Liver (tissue), 9 donors: Measurements from ENCODE around the gene GOLGA7B. TPM values are rescaled to one million over a fixed set of nuclear protein-coding genes. Genes with fewer than 3 reads are reported as not detected.

ENCODE experiments used
- DNase-seq: peaks from one replicate; pipeline ENCODE4 v3.0.0-alpha.2; 2017; ENCODE audit warnings: low spot score
- H3K27ac ChIP-seq, 2 donors: one replicate each; pipeline ENCODE4 v1.7.0; 2013; ENCODE audit warnings: inconsistent platforms in 2 of 2, low read length in 2 of 2, control low read depth in 1 of 2, low read depth in 1 of 2, mild to moderate bottlenecking in 1 of 2
- H3K27me3 ChIP-seq, 4 donors: one replicate each; pipeline versions ENCODE4 v1.6.1 to v1.7.0; 2013; ENCODE audit warnings: low read length in 3 of 4, inconsistent platforms in 1 of 4, mild to moderate bottlenecking in 1 of 4, moderate library complexity in 1 of 4; ENCODE audit not compliant: control insufficient read depth in 4 of 4, insufficient read depth in 4 of 4
- H3K36me3 ChIP-seq, 4 donors: one replicate each; pipeline versions ENCODE4 v1.6.1 to v1.7.0; 2013; ENCODE audit warnings: low read length in 3 of 4, mild to moderate bottlenecking in 3 of 4, low read depth in 1 of 4, moderate library complexity in 1 of 4; ENCODE audit not compliant: control insufficient read depth in 4 of 4, insufficient read depth in 3 of 4
- H3K4me1 ChIP-seq, 4 donors: one replicate each; pipeline versions ENCODE4 v1.6.1 to v1.7.0; 2013; ENCODE audit warnings: low read length in 3 of 4, mild to moderate bottlenecking in 3 of 4, moderate library complexity in 1 of 4; ENCODE audit not compliant: control insufficient read depth in 4 of 4, insufficient read depth in 4 of 4
- H3K4me3 ChIP-seq, 3 donors: one replicate each; pipeline versions ENCODE4 v1.6.1 to v1.7.0; 2013; ENCODE audit warnings: low read length in 3 of 3, control low read depth in 1 of 3, low read depth in 1 of 3, mild to moderate bottlenecking in 1 of 3
- H3K9ac ChIP-seq, 2 donors: one replicate each; pipeline ENCODE4 v1.7.0; 2013; ENCODE audit warnings: low read length in 2 of 2, mild to moderate bottlenecking in 2 of 2, moderate library complexity in 2 of 2, control low read depth in 1 of 2, low read depth in 1 of 2
- H3K9me3 ChIP-seq, 4 donors: one replicate each; pipeline versions ENCODE4 v1.6.1 to v1.7.0; 2013; ENCODE audit warnings: low read length in 3 of 4; ENCODE audit not compliant: control insufficient read depth in 4 of 4
- ATF3 ChIP-seq: IDR thresholded peaks from 2 replicates; pipeline ENCODE4 v1.6.1; 2016; ENCODE audit warnings: antibody characterized with exemption
- CTCF ChIP-seq: fragments of 150-350 bp; IDR thresholded peaks from 2 replicates; pipeline ENCODE4 v1.5.1; 2017; ENCODE audit warnings: improper control_type of control experiment, low read depth, low read length; ENCODE audit not compliant: missing input control
- EGR1 ChIP-seq, 2 donors: IDR thresholded peaks; 2 replicates each; pipeline ENCODE4 v1.6.1; 2016 to 2018; ENCODE audit warnings: antibody characterized with exemption in 2 of 2, low read depth in 2 of 2
- FOXA1 ChIP-seq: IDR thresholded peaks from 2 replicates; pipeline ENCODE4 v1.6.1; 2016; ENCODE audit warnings: antibody characterized with exemption
- FOXA2 ChIP-seq: IDR thresholded peaks from 2 replicates; pipeline ENCODE4 v1.6.1; 2016; ENCODE audit warnings: antibody characterized with exemption
- GABPA ChIP-seq, 2 donors: IDR thresholded peaks in 1 of 2; conservative IDR thresholded peaks in 1 of 2; 2 replicates each; pipeline ENCODE4 v1.6.1; 2016; ENCODE audit warnings: antibody characterized with exemption in 2 of 2, mild to moderate bottlenecking in 1 of 2, moderate library complexity in 1 of 2
- HNF4A ChIP-seq, 2 donors: conservative IDR thresholded peaks; 2 replicates each; pipeline ENCODE4 v1.6.1; 2016; ENCODE audit warnings: antibody characterized with exemption in 2 of 2, mild to moderate bottlenecking in 2 of 2
- HNF4G ChIP-seq: IDR thresholded peaks from 2 replicates; pipeline ENCODE4 v1.6.1; 2016; ENCODE audit warnings: antibody characterized with exemption
- JUND ChIP-seq, 2 donors: IDR thresholded peaks; 2 replicates each; pipeline ENCODE4 v1.6.1; 2016; ENCODE audit warnings: antibody characterized with exemption in 2 of 2
- MAX ChIP-seq: IDR thresholded peaks from 2 replicates; pipeline ENCODE4 v1.6.1; 2016; ENCODE audit warnings: antibody characterized with exemption
- NR2F2 ChIP-seq: IDR thresholded peaks from 2 replicates; pipeline ENCODE4 v1.6.1; 2016; ENCODE audit warnings: antibody characterized with exemption
- RAD21 ChIP-seq, 2 donors: IDR thresholded peaks; 2 replicates each; pipeline ENCODE4 v1.6.1; 2016; ENCODE audit warnings: antibody characterized with exemption in 2 of 2, mild to moderate bottlenecking in 2 of 2
- REST ChIP-seq: IDR thresholded peaks from 2 replicates; pipeline ENCODE4 v1.6.1; 2016; ENCODE audit warnings: antibody characterized with exemption, mild to moderate bottlenecking
- RXRA ChIP-seq, 2 donors: IDR thresholded peaks; 2 replicates each; pipeline ENCODE4 v1.6.1; 2017 to 2018; ENCODE audit warnings: antibody characterized with exemption in 2 of 2, mild to moderate bottlenecking in 1 of 2
- SP1 ChIP-seq: IDR thresholded peaks from 2 replicates; pipeline ENCODE4 v1.6.1; 2018; ENCODE audit warnings: antibody characterized with exemption, mild to moderate bottlenecking
- TAF1 ChIP-seq: conservative IDR thresholded peaks from 2 replicates; pipeline ENCODE4 v1.6.1; 2016; ENCODE audit warnings: antibody characterized with exemption, mild to moderate bottlenecking
- YY1 ChIP-seq: IDR thresholded peaks from 2 replicates; pipeline ENCODE4 v1.6.1; 2016; ENCODE audit warnings: antibody characterized with exemption, mild to moderate bottlenecking
- ZBTB33 ChIP-seq: IDR thresholded peaks from 2 replicates; pipeline ENCODE4 v1.6.1; 2016; ENCODE audit warnings: antibody characterized with exemption
- WGBS: extraction: QIAGEN DNeasy Blood & Tissue Kit; methylation state at CpG from one replicate; pipeline ENCODE4 v1.1.7; 2013; 5-methylcytosine and 5-hydroxymethylcytosine counted together
- polyA plus RNA-seq, 2 donors: library from polyadenylated mRNA; stranded (reverse) in 1 of 2; unstranded in 1 of 2; fragments of 200-250 nt in 1 of 2; fragments of >200 nt in 1 of 2; fragmentation: Nextera tagmentation in 1 of 2; extraction: Ambion mirVana in 1 of 2; gene quantifications; one replicate each; pipeline versions ENCODE4 v1.2.1 to v1.2.3, GENCODE V29; 2013 to 2015
- total RNA-seq, 2 donors: library from RNA; depleted of rRNA; stranded (reverse); fragments of >200 nt; gene quantifications; one replicate each; pipeline ENCODE4 v1.2.3, GENCODE V29; 2014
- donor health status: healthy.
- donor health status: healthy.
- donor health status: healthy.
- donor health status: healthy.
- donor health status: healthy.

Gene GOLGA7B
- total and polyA plus RNA-seq, 4 donors: 0.05 to 0.63 (median 0.40) TPM

- TF ChIP-seq MAX (no peak), YY1 (no peak), HNF4A (conservative IDR thresholded peaks at IDR 0.05) (no peak), ZBTB33 (no peak), ATF3 (no peak), HNF4G (no peak), JUND (IDR thresholded peaks at IDR 0.05) (no peak), CTCF (no peak), EGR1 (IDR thresholded peaks at IDR 0.05; ENCODE audit: low read depth in 2 of 2) (no peak), RXRA (IDR thresholded peaks at IDR 0.05) (no peak), GABPA (IDR thresholded peaks at IDR 0.05 in 1 of 2, conservative IDR thresholded peaks at IDR 0.05 in 1 of 2) (no peak), SP1 (no peak), TAF1 (no peak), FOXA2 (no peak), NR2F2 (no peak), FOXA1 (no peak), RAD21 (IDR thresholded peaks at IDR 0.05) (no peak)
- WGBS: 89% methylated on average over 8 of the region's 8 CpGs
- H3K4me1 ChIP-seq: no peaks in the 10 kb centered on the region
- H3K4me3 ChIP-seq: no peak overlapping the region
- no peaks in the 10 kb centered on the region for H3K27me3 ChIP-seq
- no peak for DNase-seq
- no peaks in the 10 kb centered on the region for H3K36me3 ChIP-seq
- H3K9ac ChIP-seq: no peak overlapping the region
- H3K9me3 ChIP-seq: no peaks in the 10 kb centered on the region
- H3K27ac ChIP-seq: no peak overlapping the region
Measured at GRCh38 chr10:97820096-97820704, 29.4 kb upstream of the GOLGA7B start.

- Histone ChIP-seq H3K9me3 (no peaks in the 10 kb centered on the region), H3K27ac (no peak overlapping the region), H3K4me3 (no peak overlapping the region), H3K36me3 (no peaks in the 10 kb centered on the region), H3K9ac (no peak overlapping the region), H3K27me3 (no peaks in the 10 kb centered on the region), H3K4me1 (no peaks in the 10 kb centered on the region)
- no peak for TF ChIP-seq SP1
- no peak for TF ChIP-seq REST
- no peak for TF ChIP-seq RXRA (IDR thresholded peaks at IDR 0.05)
- TF ChIP-seq EGR1 (IDR thresholded peaks at IDR 0.05; ENCODE audit: low read depth in 2 of 2): no peak
- no peak for TF ChIP-seq RAD21 (IDR thresholded peaks at IDR 0.05)
- no peak for TF ChIP-seq ZBTB33
- no peak for TF ChIP-seq FOXA2
- no peak for TF ChIP-seq HNF4G
- no peak for TF ChIP-seq HNF4A (conservative IDR thresholded peaks at IDR 0.05)
- no peak for TF ChIP-seq JUND (IDR thresholded peaks at IDR 0.05)
- no peak for TF ChIP-seq TAF1
- TF ChIP-seq NR2F2: no peak
- TF ChIP-seq YY1: no peak
- WGBS: 76% methylated on average over 9 of the region's 9 CpGs
- DNase-seq: no peak
Measured at GRCh38 chr10:97821308-97822038, 28.2 kb upstream of the GOLGA7B start.
